Thyroid gland (tissue), 4 donors: ENCODE results near the gene SPCS2. TPM values are rescaled to one million over a fixed set of nuclear protein-coding genes. Genes with fewer than 3 reads are reported as not detected.

Experiments
- DNase-seq, 2 donors: peaks; one replicate each; pipeline ENCODE4 v3.0.0-alpha.2; 2019
- H3K27ac ChIP-seq, 3 donors: fragments of 200-600 bp; sonication (generic); 1 replicate in 2 of 3; 2 replicates in 1 of 3; pipeline ENCODE4 v1.5.1; 2016 to 2019; ENCODE audit warnings: mild to moderate bottlenecking in 1 of 3, moderate library complexity in 1 of 3
- H3K27me3 ChIP-seq: fragments of 200-600 bp; sonication (generic); one replicate; pipeline ENCODE4 v1.5.1; 2019
- H3K36me3 ChIP-seq, 2 donors: fragments of 200-600 bp; sonication (generic); one replicate each; pipeline ENCODE4 v1.5.1; 2016 to 2019
- H3K4me1 ChIP-seq, 2 donors: fragments of 200-600 bp; sonication (generic); one replicate each; pipeline ENCODE4 v1.5.1; 2017 to 2019
- H3K4me3 ChIP-seq, 3 donors: fragments of 200-600 bp; sonication (generic); replicated peaks in 1 of 3; 1 replicate in 2 of 3; 2 replicates in 1 of 3; pipeline ENCODE4 v1.5.1; 2016; ENCODE audit warnings: mild to moderate bottlenecking in 1 of 3
- H3K9me3 ChIP-seq: fragments of 200-600 bp; sonication (generic); one replicate; pipeline ENCODE4 v1.5.1; 2017
- POLR2A ChIP-seq, 2 donors: fragments of 450-650 bp; IDR thresholded peaks; one replicate each; pipeline ENCODE4 v1.6.1; 2017; ENCODE audit warnings: antibody characterized with exemption in 2 of 2, mild to moderate bottlenecking in 2 of 2, moderate library complexity in 1 of 2
- WGBS, 2 donors: methylation state at CpG; one replicate each; pipeline ENCODE4 v1.1.5; 2017; 5-methylcytosine and 5-hydroxymethylcytosine counted together
- intact Hi-C: fragments of 100-400 bp; cut with DNase I; formaldehyde crosslinking; loops from one replicate; pipeline ENCODE4 v1.15.1; 2023
- total RNA-seq, 4 donors: library from RNA; depleted of rRNA; stranded (reverse); fragments of >200 nt; gene quantifications; one replicate each; pipeline ENCODE4 v1.2.3, GENCODE V29; 2016
- TF ChIP-seq, protein P1 (sequence below), 6 experiments: fragments of 200-600 bp in 3 of 6; fragments of 450-650 bp in 3 of 6; sonication (generic) in 3 of 6; IDR thresholded peaks; one replicate each; pipeline ENCODE4 v1.5.1; 2016 to 2019; ENCODE audit warnings: antibody characterized with exemption in 6 of 6, mild to moderate bottlenecking in 2 of 6, inconsistent platforms in 1 of 6, moderate library complexity in 1 of 6

SPCS2 gene
- total RNA-seq, 4 donors from 2014 or later: 53.6 to 229 (median 120) TPM

DNA sequence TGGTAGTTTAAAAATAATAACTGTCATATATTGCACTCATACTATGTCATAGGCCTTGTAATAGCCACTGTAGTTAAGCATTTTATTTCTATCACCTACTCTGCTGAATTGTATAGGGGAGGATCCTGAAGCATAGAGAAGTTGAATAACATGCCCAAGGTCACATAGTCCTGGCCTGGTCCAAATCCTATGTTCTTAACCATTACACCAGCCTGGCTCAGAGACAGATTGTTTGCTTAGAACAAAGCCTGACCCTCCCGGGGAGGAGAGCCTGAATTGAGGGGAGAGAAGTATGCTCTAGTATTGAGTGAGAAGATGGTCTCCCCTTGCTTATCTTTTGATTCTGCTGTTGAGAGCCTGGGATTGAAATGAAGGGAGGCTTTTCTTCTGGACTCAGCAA is 41.9 kb downstream of the SPCS2 start:
- no peak for DNase-seq
- Histone ChIP-seq H3K36me3 (peaks cover 0 to 6% of the 10 kb centered on the region in 2 donors), H3K4me3 (no peak overlapping the region), H3K27ac (no peak overlapping the region), H3K4me1 (peaks cover 0 to 9% of the 10 kb centered on the region in 2 donors), H3K27me3 (no peaks in the 10 kb centered on the region), H3K9me3 (no peaks in the 10 kb centered on the region)
- intact Hi-C loops: no loop called here
- 31 to 32% methylated on average over 1 of the region's 1 CpG for WGBS, 2 donors
- no peak for TF ChIP-seq POLR2A (IDR thresholded peaks at IDR 0.05)

DNA sequence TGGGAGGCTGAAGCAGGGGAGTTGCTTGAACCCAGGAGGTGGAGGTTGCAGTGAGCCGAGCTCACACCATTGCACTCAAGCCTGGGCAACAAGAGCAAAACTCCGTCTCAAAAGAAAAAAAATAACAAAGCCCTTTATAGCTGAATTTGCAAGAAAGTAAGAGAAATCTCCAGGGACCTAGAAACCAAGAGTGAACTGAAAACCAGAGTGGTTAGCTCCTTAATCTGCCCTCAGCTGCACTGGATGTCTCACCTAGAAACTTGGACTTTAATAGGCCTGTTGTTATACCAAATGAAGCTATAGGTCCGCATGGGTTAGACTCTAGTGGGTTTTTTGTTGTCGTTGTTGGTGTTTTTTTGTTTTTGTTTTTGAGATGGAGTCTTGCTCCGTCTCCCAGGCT is 43.8 kb downstream of the SPCS2 start:
- no peak for DNase-seq
- peaks cover 4 to 6% of the 10 kb centered on the region in 2 donors for H3K36me3 ChIP-seq
- intact Hi-C loops: no loop called here
- WGBS, 2 donors: 96 to 97% methylated on average over 5 of the region's 5 CpGs
- peaks cover 0 to 9% of the 10 kb centered on the region in 2 donors for H3K4me1 ChIP-seq
- H3K27ac ChIP-seq: no peak overlapping the region
- no peaks in the 10 kb centered on the region for H3K9me3 ChIP-seq
- H3K4me3 ChIP-seq: no peak overlapping the region
- TF ChIP-seq POLR2A (IDR thresholded peaks at IDR 0.05): no peak
- TF ChIP-seq, protein P1, sequence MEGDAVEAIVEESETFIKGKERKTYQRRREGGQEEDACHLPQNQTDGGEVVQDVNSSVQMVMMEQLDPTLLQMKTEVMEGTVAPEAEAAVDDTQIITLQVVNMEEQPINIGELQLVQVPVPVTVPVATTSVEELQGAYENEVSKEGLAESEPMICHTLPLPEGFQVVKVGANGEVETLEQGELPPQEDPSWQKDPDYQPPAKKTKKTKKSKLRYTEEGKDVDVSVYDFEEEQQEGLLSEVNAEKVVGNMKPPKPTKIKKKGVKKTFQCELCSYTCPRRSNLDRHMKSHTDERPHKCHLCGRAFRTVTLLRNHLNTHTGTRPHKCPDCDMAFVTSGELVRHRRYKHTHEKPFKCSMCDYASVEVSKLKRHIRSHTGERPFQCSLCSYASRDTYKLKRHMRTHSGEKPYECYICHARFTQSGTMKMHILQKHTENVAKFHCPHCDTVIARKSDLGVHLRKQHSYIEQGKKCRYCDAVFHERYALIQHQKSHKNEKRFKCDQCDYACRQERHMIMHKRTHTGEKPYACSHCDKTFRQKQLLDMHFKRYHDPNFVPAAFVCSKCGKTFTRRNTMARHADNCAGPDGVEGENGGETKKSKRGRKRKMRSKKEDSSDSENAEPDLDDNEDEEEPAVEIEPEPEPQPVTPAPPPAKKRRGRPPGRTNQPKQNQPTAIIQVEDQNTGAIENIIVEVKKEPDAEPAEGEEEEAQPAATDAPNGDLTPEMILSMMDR (IDR thresholded peaks at IDR 0.05): no peak
- H3K27me3 ChIP-seq: no peaks in the 10 kb centered on the region

DNA sequence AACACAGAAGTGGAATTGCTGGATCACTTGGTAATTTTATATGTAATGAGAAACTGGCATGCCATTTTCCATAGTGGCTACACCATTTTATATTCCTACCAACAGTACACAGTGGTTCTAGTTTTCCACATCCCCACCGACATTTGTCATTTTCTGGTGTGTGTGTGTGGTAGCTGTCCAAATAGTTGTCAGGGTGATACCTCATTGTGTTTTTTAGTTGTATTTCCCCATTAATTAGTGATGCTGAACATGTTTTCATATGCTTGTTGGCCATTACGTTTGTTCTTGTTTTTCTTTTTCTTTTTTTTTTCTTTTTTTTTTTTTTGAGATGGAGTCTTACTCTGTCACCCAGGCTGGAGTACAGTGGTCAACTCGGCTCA is 51.9 kb downstream of the SPCS2 start:
- WGBS, 2 donors: 82% methylated on average over 3 of the region's 3 CpGs
- no peak for TF ChIP-seq POLR2A (IDR thresholded peaks at IDR 0.05)
- TF ChIP-seq, protein P1 (IDR thresholded peaks at IDR 0.05): no peak
- intact Hi-C loops: no loop called here
- Histone ChIP-seq H3K27me3 (no peaks in the 10 kb centered on the region), H3K9me3 (no peaks in the 10 kb centered on the region), H3K4me3 (no peak overlapping the region), H3K36me3 (peaks cover 5 to 11% of the 10 kb centered on the region in 2 donors), H3K4me1 (no peaks in the 10 kb centered on the region), H3K27ac (no peak overlapping the region)
- no peak for DNase-seq

DNA sequence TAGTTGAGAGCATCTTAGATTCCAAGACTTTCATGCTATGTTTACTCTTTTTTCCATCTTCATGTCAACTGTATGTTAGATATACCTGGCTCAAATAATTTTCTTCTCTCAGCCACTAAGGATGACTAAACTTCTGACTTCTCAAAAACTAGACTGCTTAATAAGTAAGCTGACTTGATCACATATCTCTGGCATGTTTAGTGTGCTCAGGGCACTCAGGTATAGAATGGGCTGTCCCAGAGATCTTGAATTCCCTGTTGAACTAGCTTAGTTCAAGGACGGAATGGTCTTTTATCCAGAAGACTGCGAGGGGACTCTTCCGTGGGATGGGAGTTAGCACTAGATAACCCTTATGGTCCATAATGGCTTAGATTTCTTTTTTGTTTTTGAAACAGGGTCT is 52.6 kb downstream of the SPCS2 start:
- no peaks in the 10 kb centered on the region for H3K27me3 ChIP-seq
- H3K9me3 ChIP-seq: no peaks in the 10 kb centered on the region
- 93 to 98% methylated on average over 3 of the region's 3 CpGs for WGBS, 2 donors
- H3K4me3 ChIP-seq: no peak overlapping the region
- no peak overlapping the region for H3K27ac ChIP-seq
- no peak for DNase-seq
- intact Hi-C loops: no loop called here
- peaks cover 11 to 13% of the 10 kb centered on the region in 2 donors for H3K36me3 ChIP-seq
- no peaks in the 10 kb centered on the region for H3K4me1 ChIP-seq
- TF ChIP-seq, protein P1 (IDR thresholded peaks at IDR 0.05): no peak
- TF ChIP-seq POLR2A (IDR thresholded peaks at IDR 0.05): no peak

DNA sequence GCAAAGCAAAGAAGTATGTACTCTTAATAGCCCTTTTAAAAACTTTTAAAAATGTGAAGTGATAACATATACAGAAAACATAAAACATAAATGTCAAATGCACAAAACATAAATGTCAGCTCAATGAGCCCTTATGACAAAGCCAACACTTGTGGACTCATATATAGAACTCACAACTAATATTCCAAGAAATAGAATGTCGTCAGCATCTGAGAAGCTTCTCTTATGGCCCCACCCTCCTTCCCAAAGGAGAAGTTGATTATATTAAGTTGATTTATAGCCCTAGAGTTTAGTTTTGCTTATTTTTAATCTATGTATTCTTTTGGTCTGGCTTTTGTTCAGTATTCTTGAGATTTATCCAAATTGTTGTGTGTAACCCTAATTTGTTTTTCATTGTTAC is 53.5 kb downstream of the SPCS2 start:
- H3K36me3 ChIP-seq: peaks cover 10 to 11% of the 10 kb centered on the region in 2 donors
- 89 to 98% methylated on average over 1 of the region's 1 CpG for WGBS, 2 donors
- H3K27ac ChIP-seq: no peak overlapping the region
- TF ChIP-seq POLR2A (IDR thresholded peaks at IDR 0.05): no peak
- TF ChIP-seq, protein P1 (IDR thresholded peaks at IDR 0.05): no peak
- H3K27me3 ChIP-seq: no peaks in the 10 kb centered on the region
- no peaks in the 10 kb centered on the region for H3K4me1 ChIP-seq
- no peak for DNase-seq
- no peaks in the 10 kb centered on the region for H3K9me3 ChIP-seq
- intact Hi-C loops: no loop called here
- no peak overlapping the region for H3K4me3 ChIP-seq

DNA sequence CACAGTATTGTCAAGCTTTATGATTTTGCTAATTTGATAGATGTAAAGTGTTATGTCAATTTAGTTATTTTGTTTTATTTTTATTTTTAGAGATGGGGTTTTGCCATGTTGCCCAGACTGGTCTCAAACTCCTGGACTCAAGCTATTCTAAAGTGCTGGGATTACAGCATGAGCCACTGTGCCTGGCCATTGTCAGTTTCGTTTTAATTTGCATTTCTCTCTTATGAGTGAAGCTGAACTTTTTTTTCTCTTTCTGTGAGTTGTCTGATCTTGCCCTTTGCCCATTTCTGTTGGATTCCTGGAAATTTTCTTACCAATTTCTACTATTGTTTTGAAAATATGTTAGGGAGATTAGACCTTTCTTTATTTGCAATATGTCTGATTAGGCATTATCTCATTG is 55.1 kb downstream of the SPCS2 start:
- TF ChIP-seq, protein P1 (IDR thresholded peaks at IDR 0.05): no peak
- no peak for TF ChIP-seq POLR2A (IDR thresholded peaks at IDR 0.05)
- H3K27me3 ChIP-seq: no peaks in the 10 kb centered on the region
- no peak overlapping the region for H3K4me3 ChIP-seq
- no peaks in the 10 kb centered on the region for H3K9me3 ChIP-seq
- 87 to 89% methylated on average over 1 of the region's 1 CpG for WGBS, 2 donors
- H3K36me3 ChIP-seq: peaks cover 10 to 11% of the 10 kb centered on the region in 2 donors
- intact Hi-C loops: no loop called here
- no peaks in the 10 kb centered on the region for H3K4me1 ChIP-seq
- H3K27ac ChIP-seq: no peak overlapping the region
- DNase-seq: no peak
